ENCODE results near the gene ZC3H13.

Gene ZC3H13

GRCh38 chr13:46086421-46086922, 33.9 kb upstream of the ZC3H13 start:
- no peaks in the 10 kb centered on the region for H3K27me3 ChIP-seq (ENCODE audit: insufficient read depth, low read length, poor library complexity, severe bottlenecking)
- H2AFZ ChIP-seq (ENCODE audit: low read length), result no peak overlapping the region
- H3K9ac ChIP-seq (ENCODE audit: low read depth, low read length, poor library complexity, severe bottlenecking), result no peak overlapping the region
- no peak overlapping the region for H3K4me2 ChIP-seq (ENCODE audit: low read depth, low read length, poor library complexity, severe bottlenecking)
- H4K20me1 ChIP-seq (ENCODE audit: insufficient read depth, low read length, poor library complexity, severe bottlenecking), result no peaks in the 10 kb centered on the region
- H3K4me3 ChIP-seq (ENCODE audit: low read length, poor library complexity, severe bottlenecking), result no peak overlapping the region
- no peaks in the 10 kb centered on the region; the same call in 1 of the 2 replicates for H3F3A ChIP-seq (ENCODE audit: low read depth)
- H3K79me2 ChIP-seq (ENCODE audit: insufficient read depth, low read length), result no peaks in the 10 kb centered on the region
- TF ChIP-seq CTCF (conservative IDR thresholded peaks at IDR 0.05; ENCODE audit: low read length) (no peak), EZH2phosphoT487 (IDR thresholded peaks at IDR 0.05; ENCODE audit: borderline replicate concordance) (no peak)
- H3K4me1 ChIP-seq (ENCODE audit: insufficient read depth, low read length, poor library complexity, severe bottlenecking), result peaks cover 59% of the 10 kb centered on the region
- H3K9me3 ChIP-seq (ENCODE audit: insufficient read depth, low read depth, low read length), result no peaks in the 10 kb centered on the region
- no peaks in the 10 kb centered on the region for H3K9me2 ChIP-seq (replicated peaks; ENCODE audit: low read depth, low read length)
- H3K36me3 ChIP-seq (ENCODE audit: insufficient read depth, low read length), result no peaks in the 10 kb centered on the region

- Histone ChIP-seq H3K9me3 (ENCODE audit: insufficient read depth, low read depth, low read length) (no peaks in the 10 kb centered on the region), H3K9ac (ENCODE audit: low read depth, low read length, poor library complexity, severe bottlenecking) (no peak overlapping the region), H3K4me2 (ENCODE audit: low read depth, low read length, poor library complexity, severe bottlenecking) (no peak overlapping the region), H3K27me3 (ENCODE audit: insufficient read depth, low read length, poor library complexity, severe bottlenecking) (no peaks in the 10 kb centered on the region), H4K20me1 (ENCODE audit: insufficient read depth, low read length, poor library complexity, severe bottlenecking) (no peaks in the 10 kb centered on the region), H3F3A (ENCODE audit: low read depth) (peaks cover 2% of the 10 kb centered on the region; the same call in 1 of the 2 replicates), H3K36me3 (ENCODE audit: insufficient read depth, low read length) (no peaks in the 10 kb centered on the region), H3K4me3 (ENCODE audit: low read length, poor library complexity, severe bottlenecking) (no peak overlapping the region), H3K4me1 (ENCODE audit: insufficient read depth, low read length, poor library complexity, severe bottlenecking) (peaks cover 63% of the 10 kb centered on the region), H3K79me2 (ENCODE audit: insufficient read depth, low read length) (no peaks in the 10 kb centered on the region), H3K9me2 (replicated peaks; ENCODE audit: low read depth, low read length) (no peaks in the 10 kb centered on the region), H2AFZ (ENCODE audit: low read length) (no peak overlapping the region)
- TF ChIP-seq EZH2phosphoT487 (IDR thresholded peaks at IDR 0.05; ENCODE audit: borderline replicate concordance) (no peak), CTCF (conservative IDR thresholded peaks at IDR 0.05; ENCODE audit: low read length) (no peak)
These were observed 33.2 kb upstream of the ZC3H13 start for GRCh38 chr13:46085737-46086136.

- Histone ChIP-seq H3K4me1 (ENCODE audit: insufficient read depth, low read length, poor library complexity, severe bottlenecking) (peaks cover 69% of the 10 kb centered on the region), H3K9ac (ENCODE audit: low read depth, low read length, poor library complexity, severe bottlenecking) (no peak overlapping the region), H3F3A (ENCODE audit: low read depth) (peaks cover 13% of the 10 kb centered on the region), H2AFZ (ENCODE audit: low read length) (no peak overlapping the region), H3K36me3 (ENCODE audit: insufficient read depth, low read length) (no peaks in the 10 kb centered on the region), H3K9me2 (replicated peaks; ENCODE audit: low read depth, low read length) (no peaks in the 10 kb centered on the region), H3K4me3 (ENCODE audit: low read length, poor library complexity, severe bottlenecking) (no peak overlapping the region), H3K27me3 (ENCODE audit: insufficient read depth, low read length, poor library complexity, severe bottlenecking) (no peaks in the 10 kb centered on the region), H3K79me2 (ENCODE audit: insufficient read depth, low read length) (no peaks in the 10 kb centered on the region), H3K9me3 (ENCODE audit: insufficient read depth, low read depth, low read length) (no peaks in the 10 kb centered on the region), H4K20me1 (ENCODE audit: insufficient read depth, low read length, poor library complexity, severe bottlenecking) (no peaks in the 10 kb centered on the region), H3K4me2 (ENCODE audit: low read depth, low read length, poor library complexity, severe bottlenecking) (no peak overlapping the region)
- TF ChIP-seq EZH2phosphoT487 (IDR thresholded peaks at IDR 0.05; ENCODE audit: borderline replicate concordance) (no peak), CTCF (conservative IDR thresholded peaks at IDR 0.05; ENCODE audit: low read length) (no peak)
These were observed 29.8 kb upstream of the ZC3H13 start for GRCh38 chr13:46082324-46082723.

Measured in Loucy (cell line).